Measurements from ENCODE around the gene TMPRSS11F.

DNA sequence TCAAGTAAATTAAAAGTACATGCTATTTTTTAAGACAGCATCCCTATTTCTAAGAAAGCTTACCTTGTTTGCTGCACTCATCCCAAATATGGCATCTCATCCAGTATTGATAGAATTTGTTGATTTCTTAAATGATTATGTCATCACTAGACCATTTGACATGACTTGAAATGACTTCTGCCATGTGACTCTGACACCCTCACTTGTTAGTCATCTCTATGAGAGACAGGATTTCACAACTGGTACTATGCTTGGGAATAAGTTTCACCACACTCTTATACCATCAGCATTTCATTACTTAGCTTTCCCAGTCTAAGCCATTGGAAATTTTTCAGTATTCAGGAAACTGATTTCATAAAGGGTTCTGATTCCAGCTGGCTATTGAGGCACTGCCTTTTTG is 55.3 kb downstream of the TMPRSS11F start:
- TF ChIP-seq, protein P1, sequence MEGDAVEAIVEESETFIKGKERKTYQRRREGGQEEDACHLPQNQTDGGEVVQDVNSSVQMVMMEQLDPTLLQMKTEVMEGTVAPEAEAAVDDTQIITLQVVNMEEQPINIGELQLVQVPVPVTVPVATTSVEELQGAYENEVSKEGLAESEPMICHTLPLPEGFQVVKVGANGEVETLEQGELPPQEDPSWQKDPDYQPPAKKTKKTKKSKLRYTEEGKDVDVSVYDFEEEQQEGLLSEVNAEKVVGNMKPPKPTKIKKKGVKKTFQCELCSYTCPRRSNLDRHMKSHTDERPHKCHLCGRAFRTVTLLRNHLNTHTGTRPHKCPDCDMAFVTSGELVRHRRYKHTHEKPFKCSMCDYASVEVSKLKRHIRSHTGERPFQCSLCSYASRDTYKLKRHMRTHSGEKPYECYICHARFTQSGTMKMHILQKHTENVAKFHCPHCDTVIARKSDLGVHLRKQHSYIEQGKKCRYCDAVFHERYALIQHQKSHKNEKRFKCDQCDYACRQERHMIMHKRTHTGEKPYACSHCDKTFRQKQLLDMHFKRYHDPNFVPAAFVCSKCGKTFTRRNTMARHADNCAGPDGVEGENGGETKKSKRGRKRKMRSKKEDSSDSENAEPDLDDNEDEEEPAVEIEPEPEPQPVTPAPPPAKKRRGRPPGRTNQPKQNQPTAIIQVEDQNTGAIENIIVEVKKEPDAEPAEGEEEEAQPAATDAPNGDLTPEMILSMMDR (IDR thresholded peaks at IDR 0.05; ENCODE audit: insufficient read depth, low read depth, low read length), result no peak
- no peak for TF ChIP-seq EZH2 (IDR thresholded peaks at IDR 0.05; ENCODE audit: insufficient read depth, low read length)
